ENCODE data around the gene SLC25A26.

The SLC25A26 gene

DNA sequence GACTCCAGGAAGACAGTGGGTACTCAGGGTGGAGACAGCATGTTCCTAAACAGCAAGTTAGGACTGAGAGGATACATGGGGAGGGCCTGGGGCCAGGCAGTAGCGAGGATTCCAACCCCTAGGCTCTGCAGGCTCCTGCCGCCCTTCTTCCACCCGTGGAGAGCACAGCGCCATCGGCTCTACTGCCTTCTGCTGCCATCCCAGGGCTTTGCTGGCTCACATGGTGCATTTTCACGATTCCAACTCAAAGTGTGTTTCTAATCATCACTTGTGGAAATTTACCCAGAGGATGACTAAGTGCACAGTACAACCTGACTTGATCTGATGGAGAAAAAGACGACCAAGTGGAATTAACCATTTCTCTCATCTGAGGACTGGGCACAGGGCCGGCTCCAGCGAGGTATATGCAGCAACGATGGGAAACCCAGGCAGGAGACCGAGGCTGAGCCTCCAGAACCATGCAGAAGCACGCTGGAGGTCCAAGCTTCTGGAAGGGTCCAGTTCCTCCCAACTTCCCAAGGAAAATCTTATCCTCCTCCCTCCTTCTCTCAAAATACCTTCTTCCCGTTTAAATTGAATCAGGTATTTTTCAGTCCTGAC is 175.5 kb downstream of the SLC25A26 start:
- DNase-seq, result no peak

DNA sequence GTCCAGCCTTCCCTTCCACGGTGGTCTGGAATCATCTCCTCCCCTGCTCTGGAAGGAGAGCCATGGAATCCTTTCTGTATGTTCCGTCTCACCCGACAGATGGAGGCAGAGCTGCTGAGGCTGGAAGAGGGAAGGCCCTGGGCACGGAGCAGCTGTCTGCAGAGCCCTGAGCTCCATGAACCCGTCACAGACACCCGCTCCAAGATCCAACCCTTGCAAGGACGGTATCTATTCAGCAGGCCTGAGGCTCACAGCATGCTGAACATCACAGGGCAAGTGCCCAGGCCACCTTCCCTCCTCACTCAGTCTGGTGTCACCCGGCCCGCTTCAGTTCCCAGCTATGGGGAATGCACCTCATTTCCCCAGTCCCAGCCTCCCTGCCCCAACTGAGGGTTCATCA is 176.1 kb downstream of the SLC25A26 start:
- no peak for DNase-seq

- no peak for DNase-seq
Observed at GRCh38 chr3:66397745-66398144, 176.9 kb downstream of the SLC25A26 start.

- DNase-seq, result no peak
Observed at GRCh38 chr3:66398228-66399025, 177.6 kb downstream of the SLC25A26 start.

- no peak for DNase-seq
Observed at GRCh38 chr3:66399529-66400232, 178.9 kb downstream of the SLC25A26 start.

DNA sequence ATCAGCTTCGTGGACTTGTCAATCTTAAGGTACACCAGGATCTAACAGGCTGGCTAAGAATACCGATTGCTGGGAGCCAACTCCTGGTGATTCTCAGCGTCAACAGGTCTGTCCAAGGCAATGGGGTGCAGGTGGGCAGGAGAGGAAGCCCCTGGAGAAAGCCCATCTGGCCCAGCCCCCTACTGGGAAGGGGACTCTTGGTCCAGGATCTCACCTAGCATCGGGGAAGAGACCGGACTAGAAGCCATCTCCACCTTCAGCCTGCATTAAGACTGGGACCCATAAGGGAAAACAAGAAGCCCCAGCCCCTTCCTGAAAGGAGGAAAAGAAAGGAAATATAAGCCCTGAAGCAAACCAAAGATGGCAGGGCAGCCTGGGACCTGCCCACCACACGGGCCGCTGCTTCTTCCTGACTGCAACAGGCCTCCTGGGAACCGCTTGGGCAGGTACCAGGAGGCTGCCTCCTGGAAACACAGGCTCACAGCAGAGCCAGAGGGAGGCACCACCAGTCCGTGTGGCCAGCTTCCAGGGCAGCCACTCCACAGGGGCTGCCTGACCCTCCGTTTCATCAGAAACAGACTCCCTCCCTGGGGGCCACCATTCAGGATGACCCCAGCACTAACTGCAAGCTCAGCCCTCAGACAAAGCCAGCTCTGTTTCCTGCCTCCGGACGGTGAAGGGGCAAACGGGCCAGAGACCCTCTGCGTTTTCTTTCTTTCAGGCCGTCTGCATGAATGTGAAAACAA is 179.8 kb downstream of the SLC25A26 start:
- peak; percentile 36 for DNase-seq

- no peak for DNase-seq
Observed at GRCh38 chr3:66401157-66401550, 180.4 kb downstream of the SLC25A26 start.

DNA sequence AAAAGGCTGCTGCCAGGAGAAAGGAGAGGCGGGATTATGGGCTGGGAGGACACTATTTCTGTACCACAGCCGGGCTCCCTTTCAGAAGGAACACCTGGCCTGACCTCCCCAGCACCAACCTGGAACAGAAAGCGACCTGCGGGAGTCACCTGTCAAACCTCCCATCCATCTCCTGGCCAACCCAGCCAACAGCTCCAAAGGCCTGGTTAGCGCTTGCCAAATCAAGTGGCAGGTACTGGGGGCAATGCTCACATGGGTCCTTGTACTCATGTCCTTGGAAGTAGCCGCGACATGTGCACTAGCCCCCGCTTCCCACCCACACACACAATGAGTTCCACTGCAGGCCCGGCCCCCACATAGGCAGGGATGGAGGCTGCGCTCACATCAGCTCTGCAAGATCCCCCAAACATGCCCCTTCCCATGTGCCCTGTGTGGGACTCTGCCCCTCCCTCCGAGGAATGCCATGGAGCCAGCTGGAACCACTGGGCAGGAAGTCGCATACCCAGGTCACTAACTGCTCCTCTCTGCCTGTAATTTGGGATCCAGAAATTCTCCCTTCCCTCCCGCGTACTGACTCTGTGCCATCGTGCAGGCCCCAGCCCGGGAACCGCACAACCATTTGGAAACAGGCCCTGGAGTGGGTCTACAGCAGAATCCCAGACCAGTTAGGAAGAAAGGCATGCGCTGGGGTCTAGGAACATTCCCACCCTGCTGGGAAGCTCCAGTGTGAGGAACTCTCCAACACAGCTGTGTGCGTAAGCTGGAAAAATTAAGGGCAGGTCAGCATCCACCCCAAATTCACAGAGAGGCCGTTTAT is 181.1 kb downstream of the SLC25A26 start:
- DNase-seq, result no peak

- no peak for DNase-seq
Observed at GRCh38 chr3:66402596-66403290, 181.9 kb downstream of the SLC25A26 start.

DNA sequence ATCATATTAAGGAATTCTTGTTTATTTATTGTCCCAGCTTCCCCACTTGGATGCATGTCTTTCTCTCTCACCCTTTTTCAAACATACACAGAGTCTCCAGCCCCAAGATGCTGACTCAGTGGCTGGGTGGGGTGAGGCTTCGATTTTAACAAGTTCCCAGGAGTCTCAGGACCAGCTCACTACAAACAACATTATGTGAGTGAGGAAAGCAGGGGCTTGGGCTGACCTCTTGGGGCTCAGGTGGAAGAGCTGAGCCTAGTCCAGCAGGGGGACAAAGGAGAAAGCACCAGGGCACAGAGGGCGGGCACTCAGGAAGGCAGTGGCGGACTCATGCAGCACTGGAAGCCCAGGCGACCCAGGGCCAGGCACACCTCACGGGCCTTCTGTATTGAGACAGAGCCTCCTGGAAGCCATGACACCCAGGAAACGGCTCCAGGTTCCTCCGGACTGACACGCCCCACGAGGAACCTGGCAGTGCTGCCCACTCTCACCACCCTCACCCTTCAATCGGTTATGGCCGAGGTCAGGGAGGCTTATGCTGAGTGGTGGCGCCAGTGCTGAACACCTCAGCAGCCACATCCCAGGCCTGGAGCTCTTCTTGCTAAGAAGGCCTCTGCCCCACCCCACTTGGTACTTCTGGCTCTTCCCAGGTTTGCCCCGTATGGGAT is 182.7 kb downstream of the SLC25A26 start:
- DNase-seq, result no peak

DNA sequence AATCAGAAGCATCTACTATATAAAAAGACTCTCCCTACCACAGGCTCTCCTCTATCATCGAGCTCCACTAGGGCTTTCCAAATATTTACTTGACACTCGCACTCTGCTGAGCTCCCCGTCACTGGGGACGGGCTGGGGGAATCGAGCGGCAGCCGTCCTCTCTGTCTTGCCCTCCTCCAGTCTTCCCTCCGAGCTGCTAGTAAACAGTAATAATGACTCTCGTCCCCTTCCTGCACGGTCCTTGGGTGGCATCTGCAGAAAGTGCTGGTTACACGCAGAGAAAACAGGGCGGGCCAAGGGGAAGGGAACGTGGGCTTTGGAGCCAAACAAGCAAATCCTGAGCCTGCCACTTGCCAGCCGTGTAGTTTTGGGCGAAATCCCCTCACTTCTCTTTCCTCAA is 183.4 kb downstream of the SLC25A26 start:
- DNase-seq, result no peak

GRCh38 chr3:66404903-66405700 is 184.3 kb downstream of the SLC25A26 start:
- no peak for DNase-seq

DNA sequence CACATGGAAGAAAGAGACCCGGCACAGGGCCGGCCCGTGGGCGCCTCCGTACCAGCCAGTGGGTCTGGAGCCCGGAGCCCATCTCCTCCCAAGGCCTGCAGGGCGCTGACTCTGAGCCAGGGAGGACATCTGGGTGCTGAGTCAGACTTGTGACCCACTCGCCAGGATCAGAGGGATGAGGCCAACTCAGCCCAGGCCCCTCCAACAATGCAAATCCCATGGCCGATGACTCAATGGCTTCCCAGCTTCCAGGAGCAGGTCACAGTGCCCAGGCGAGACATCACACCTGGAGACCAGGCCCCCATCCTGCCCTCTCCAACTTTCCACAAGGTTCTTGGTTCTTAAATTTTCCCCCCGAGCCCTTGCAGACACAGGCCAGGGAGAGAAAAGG is 184.9 kb downstream of the SLC25A26 start:
- DNase-seq, result no peak

DNA sequence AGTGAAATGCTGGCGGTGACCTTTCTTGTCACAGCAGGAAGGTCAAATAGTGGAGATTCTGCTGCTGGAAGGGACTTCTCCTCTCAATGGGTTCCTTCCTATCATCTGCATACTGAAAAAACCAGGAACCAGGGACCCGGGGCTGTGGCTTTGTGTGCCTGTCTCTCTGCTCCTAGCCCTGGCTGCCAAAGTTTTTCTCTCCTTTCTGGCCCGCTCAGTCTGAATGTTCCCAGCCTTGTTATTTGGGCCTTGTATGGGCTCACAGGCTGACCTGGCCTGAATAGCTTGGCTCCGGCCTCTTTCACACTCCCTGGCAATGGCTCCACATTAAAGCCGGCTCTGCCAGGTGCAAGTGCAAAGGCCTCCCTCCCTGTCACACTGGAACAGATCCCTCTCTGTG is 185.4 kb downstream of the SLC25A26 start:
- DNase-seq, result no peak

- no peak for DNase-seq
Observed at GRCh38 chr3:66406831-66407610, 186.2 kb downstream of the SLC25A26 start.

DNA sequence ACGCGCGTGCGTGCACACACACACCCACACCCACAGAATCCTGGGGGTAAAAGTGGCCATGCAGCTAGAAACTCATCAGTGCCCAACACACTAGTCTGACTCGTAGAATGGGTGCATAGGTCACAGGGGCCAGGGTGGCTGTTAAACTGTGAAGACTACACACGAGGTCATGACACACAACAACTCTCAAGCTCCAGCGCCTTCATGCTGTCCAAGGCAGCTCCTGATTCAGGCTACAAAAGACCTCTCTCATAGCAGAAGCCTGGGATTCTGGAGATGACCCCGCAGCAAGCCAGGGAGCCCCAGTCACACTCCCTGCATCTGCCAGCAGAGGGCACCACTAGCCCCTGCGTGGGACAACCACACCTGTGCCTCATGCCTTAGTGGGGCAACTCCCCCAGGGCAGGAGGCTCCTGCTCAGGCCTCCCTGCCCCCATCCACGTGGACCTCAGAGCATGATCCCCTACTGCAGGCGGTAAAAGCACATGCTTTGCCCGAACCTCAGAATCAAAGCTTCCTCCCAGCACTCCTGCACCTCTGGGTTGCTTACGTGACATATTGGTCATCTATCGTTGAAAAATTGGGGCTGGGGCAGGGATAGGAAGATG is 186.9 kb downstream of the SLC25A26 start:
- peak; percentile 59 for DNase-seq

DNA sequence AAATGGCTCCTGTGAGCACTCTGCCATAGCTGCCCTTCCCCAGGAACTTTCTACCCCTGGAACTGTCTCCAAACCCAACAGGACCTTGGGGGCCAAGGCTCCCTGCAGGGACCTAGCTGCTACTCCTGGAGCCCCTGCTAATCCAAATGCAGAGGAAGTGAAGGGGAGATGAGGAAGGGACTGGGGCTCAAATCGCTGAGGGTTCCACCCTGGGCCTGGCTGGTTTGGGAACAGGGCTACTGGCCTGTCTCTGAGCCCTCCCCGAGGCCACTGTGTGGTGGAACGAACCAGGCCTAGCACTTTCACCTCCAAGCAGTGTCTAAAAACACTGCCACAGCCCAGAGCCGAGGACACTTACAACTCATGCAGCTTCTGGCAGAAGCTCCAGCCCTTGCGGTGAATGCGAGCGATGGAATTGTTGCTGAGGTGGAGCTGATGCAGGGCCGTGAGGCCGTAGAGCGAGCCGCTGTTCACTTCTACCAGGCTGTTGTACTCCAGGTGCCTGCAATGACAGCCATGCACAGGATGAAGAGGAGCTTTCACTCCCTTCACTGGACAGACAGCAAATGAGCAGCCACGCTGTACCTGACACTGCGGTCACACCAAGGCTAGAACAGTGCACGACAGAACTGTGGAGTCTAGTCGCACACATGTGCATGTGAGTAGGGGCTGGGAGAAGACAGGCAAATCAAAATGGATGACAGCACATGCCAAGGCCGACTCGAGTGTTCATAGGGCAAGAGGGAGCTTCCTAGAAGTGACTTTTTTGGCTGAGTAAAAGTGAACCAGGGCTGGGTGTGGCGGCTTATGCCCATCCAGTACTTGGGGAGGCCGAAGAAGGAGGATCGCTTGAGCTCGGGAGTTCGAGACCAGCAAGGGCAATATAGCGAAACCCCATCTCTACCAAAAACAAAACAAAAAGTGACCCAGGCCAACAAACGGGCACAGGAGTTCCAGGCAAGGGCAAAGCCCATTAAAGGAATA is 189.3 kb downstream of the SLC25A26 start:
- no peak for DNase-seq
